ENCODE measurements around the gene PTPRT.

- TF ChIP-seq TCF7 (IDR thresholded peaks at IDR 0.05; ENCODE audit: borderline replicate concordance), result no peak
- no peak for TF ChIP-seq CTCF (IDR thresholded peaks at IDR 0.05 in 2 of 3, conservative IDR thresholded peaks at IDR 0.05 in 1 of 3; ENCODE audit: control insufficient read depth in 2 of 3, extremely low read depth in 1 of 3, insufficient read depth in 1 of 3, low read depth in 3 of 3, low read length in 3 of 3)
- no peak for TF ChIP-seq POLR2A (IDR thresholded peaks at IDR 0.05; ENCODE audit: low read depth, low read length)
- no peak for TF ChIP-seq PBX3 (IDR thresholded peaks at IDR 0.05; ENCODE audit: insufficient replicate concordance, low read depth, low read length)
- TF ChIP-seq HDAC6 (IDR thresholded peaks at IDR 0.05; ENCODE audit: unreplicated experiment), result no peak
- no peak for TF ChIP-seq CHD2 (IDR thresholded peaks at IDR 0.05; ENCODE audit: borderline replicate concordance, low read depth, low read length)
- TF ChIP-seq HCFC1 (IDR thresholded peaks at IDR 0.05; ENCODE audit: low read length), result no peak
These were observed 327.3 kb downstream of the PTPRT start for GRCh38 chr20:42862446-42862845.
